SU-DHL-6 (cell line): ENCODE data around the gene ZNF688.
"Not testable (repeated sequence)": the region's sequence is repeated elsewhere in the genome, so short reads cannot be mapped to it uniquely, and the experiment has no call there.

Source experiments
- H2AFZ ChIP-seq: fragments of 200-600 bp; sonication (generic); 2 replicates; pipeline ENCODE4 v1.6.1; 2014; ENCODE audit warnings: low read depth, mild to moderate bottlenecking, moderate library complexity, mixed read lengths, antibody characterized with exemption, low read length; ENCODE audit not compliant: severe bottlenecking
- H3F3A ChIP-seq: fragments of 200-600 bp; shearing (Covaris generic); 2 replicates; pipeline ENCODE4 v1.6.0; 2016; ENCODE audit warnings: antibody characterized with exemption, mild to moderate bottlenecking; ENCODE audit not compliant: insufficient read depth
- H3K27ac ChIP-seq: fragments of 200-600 bp; sonication (generic); 2 replicates; pipeline ENCODE4 v1.5.1; 2016; ENCODE audit warnings: low read depth, mild to moderate bottlenecking, low read length, moderate library complexity, mixed read lengths
- H3K27me3 ChIP-seq: fragments of 200-600 bp; sonication (generic), shearing (Covaris generic); 2 replicates; pipeline ENCODE4 v1.6.0; 2014; ENCODE audit warnings: mild to moderate bottlenecking, low read length
- H3K36me3 ChIP-seq: fragments of 200-600 bp; sonication (generic); 2 replicates; pipeline ENCODE4 v1.6.1; 2014; ENCODE audit warnings: mild to moderate bottlenecking, low read length, mixed read lengths
- H3K4me2 ChIP-seq: fragments of 300-600, 200-600 bp; shearing (Covaris generic), sonication (generic); 2 replicates; pipeline ENCODE4 v1.6.0; 2014; ENCODE audit warnings: low read length, low read depth, mild to moderate bottlenecking; ENCODE audit not compliant: poor library complexity, severe bottlenecking
- H3K4me3 ChIP-seq: fragments of 200-600 bp; sonication (generic); 2 replicates; pipeline ENCODE4 v1.5.1; 2014; ENCODE audit warnings: antibody characterized with exemption, low read length, mild to moderate bottlenecking, mixed read lengths; ENCODE audit not compliant: insufficient read depth, poor library complexity, severe bottlenecking
- H3K79me2 ChIP-seq: fragments of 200-600 bp; sonication (generic); 2 replicates; pipeline ENCODE4 v1.6.1; 2014; ENCODE audit warnings: mild to moderate bottlenecking, low read length, moderate library complexity; ENCODE audit not compliant: insufficient read depth
- H3K9ac ChIP-seq: fragments of 200-600 bp; sonication (generic); 2 replicates; pipeline ENCODE4 v1.7.0; 2014; ENCODE audit warnings: mild to moderate bottlenecking, low read length
- H3K9me2 ChIP-seq: fragments of 200-600 bp; sonication (generic); replicated peaks from 2 replicates; pipeline ENCODE4 v1.6.1; 2014; ENCODE audit warnings: low read length; ENCODE audit not compliant: insufficient read depth
- H3K9me3 ChIP-seq: fragments of 200-600 bp; sonication (generic); 2 replicates; pipeline ENCODE4 v1.6.1; 2014; ENCODE audit warnings: low read length, mixed read lengths; ENCODE audit not compliant: insufficient read depth
- H4K20me1 ChIP-seq: fragments of 200-600 bp; sonication (generic); 2 replicates; pipeline ENCODE4 v1.6.1; 2014; ENCODE audit warnings: low read depth, mild to moderate bottlenecking, antibody characterized with exemption, low read length, moderate library complexity, mixed read lengths
- EZH2phosphoT487 ChIP-seq: fragments of 200-600 bp; sonication (generic), shearing (Covaris generic); conservative IDR thresholded peaks from 2 replicates; pipeline ENCODE4 v1.6.1; 2018; ENCODE audit warnings: mild to moderate bottlenecking, antibody characterized with exemption, low read length, moderate library complexity, mixed read lengths
- TF ChIP-seq, protein P1 (sequence below): fragments of 200-600 bp; sonication (generic); IDR thresholded peaks from one replicate; pipeline ENCODE4 v1.5.1; 2017; ENCODE audit warnings: antibody characterized with exemption, mild to moderate bottlenecking, low read length, moderate library complexity; ENCODE audit not compliant: insufficient read depth, poor library complexity, severe bottlenecking

Gene ZNF688

DNA sequence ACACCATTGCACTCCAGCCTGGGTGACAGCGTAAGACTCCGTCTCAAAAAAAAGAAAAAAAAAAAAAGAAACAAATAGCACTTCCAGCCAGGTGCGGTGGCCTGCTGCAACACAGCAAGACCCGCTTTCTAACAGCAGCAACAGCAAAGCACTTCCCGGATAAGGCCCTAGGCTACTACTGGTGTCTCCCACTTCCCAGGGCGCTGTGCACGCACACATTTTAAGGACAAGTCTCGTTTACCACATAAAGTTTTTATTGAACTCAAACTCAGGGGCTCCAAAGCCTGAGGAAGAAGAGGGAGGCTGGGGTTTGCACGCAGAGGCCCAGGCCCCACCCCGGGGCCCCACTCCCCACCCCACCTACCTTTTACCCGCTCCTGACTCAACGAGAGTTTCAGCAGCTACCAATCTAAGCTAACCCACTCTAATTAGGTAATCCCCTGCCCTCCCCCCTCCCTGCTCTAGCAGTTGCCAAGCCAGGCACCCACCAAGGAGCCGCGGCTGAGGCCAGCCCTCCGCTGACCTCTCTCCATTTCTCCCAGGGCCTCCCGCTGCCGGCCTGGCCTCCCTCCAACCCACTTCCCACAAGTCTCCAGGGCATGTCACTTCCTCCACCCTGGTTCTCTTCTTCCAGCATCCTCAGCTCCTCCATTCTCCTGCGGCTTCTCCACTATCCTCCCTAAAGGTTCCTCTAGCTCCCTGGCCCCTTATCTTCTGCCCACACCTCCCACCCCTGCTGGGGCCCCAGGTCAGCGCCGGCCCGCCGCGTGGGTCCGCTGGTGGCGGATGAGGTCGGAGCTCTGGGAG is 47.5 kb downstream of the ZNF688 start:
- Histone ChIP-seq H3K9ac (no peak overlapping the region), H3K9me3 (no peaks in the 10 kb centered on the region), H3K4me2 (no peak overlapping the region), H3K36me3 (no peaks in the 10 kb centered on the region), H3K9me2 (no peaks in the 10 kb centered on the region), H3K4me3 (no peak overlapping the region), H3K79me2 (no peaks in the 10 kb centered on the region), H3F3A (peaks cover 49% of the 10 kb centered on the region), H3K27ac (no peak overlapping the region), H4K20me1 (no peaks in the 10 kb centered on the region), H2AFZ (no peak overlapping the region), H3K27me3 (no peaks in the 10 kb centered on the region)
- TF ChIP-seq EZH2phosphoT487: no peak
- TF ChIP-seq, protein P1, sequence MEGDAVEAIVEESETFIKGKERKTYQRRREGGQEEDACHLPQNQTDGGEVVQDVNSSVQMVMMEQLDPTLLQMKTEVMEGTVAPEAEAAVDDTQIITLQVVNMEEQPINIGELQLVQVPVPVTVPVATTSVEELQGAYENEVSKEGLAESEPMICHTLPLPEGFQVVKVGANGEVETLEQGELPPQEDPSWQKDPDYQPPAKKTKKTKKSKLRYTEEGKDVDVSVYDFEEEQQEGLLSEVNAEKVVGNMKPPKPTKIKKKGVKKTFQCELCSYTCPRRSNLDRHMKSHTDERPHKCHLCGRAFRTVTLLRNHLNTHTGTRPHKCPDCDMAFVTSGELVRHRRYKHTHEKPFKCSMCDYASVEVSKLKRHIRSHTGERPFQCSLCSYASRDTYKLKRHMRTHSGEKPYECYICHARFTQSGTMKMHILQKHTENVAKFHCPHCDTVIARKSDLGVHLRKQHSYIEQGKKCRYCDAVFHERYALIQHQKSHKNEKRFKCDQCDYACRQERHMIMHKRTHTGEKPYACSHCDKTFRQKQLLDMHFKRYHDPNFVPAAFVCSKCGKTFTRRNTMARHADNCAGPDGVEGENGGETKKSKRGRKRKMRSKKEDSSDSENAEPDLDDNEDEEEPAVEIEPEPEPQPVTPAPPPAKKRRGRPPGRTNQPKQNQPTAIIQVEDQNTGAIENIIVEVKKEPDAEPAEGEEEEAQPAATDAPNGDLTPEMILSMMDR: no peak

DNA sequence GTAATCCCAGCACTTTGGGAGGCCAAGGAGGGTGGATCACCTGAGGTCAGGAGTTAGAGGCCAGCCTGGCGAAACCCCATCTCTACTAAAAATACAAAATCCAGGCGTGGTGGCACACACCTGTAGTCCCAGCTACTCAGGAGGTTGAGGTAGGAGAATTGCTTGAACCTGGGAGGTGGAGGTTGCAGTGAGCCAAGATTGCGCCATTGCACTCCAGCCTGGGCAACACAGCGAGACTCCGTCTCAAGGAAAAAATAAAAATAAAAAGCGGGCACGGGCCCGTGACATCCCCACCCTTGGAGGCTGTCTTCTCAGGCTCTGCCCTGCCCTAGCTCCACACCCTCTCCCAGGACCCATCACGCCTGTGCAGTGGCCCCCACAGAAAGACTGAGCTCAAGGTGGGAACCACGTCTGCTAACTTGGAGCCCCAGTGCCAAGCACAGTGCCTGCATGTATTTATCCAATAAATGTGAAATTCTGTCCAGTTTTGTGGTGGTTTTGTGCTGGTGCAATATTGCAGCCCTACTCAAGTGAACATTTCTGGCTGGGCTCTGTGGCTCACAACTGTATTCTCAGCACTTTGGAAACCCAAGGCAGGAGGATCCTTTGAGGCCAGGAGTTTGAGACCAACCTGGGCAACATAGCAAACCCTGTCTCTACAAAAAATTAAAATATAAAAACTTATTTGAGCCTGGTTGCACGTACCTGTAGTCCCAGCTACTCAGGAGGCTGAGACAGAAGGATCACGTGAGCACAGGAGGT is 48.6 kb downstream of the ZNF688 start:
- H3F3A ChIP-seq: peaks cover 47% of the 10 kb centered on the region
- not testable (repeated sequence) for H3K27me3 ChIP-seq, H3K9me3 ChIP-seq, H3K79me2 ChIP-seq, H3K36me3 ChIP-seq, H3K9ac ChIP-seq, H3K9me2 ChIP-seq, H4K20me1 ChIP-seq, H3K4me2 ChIP-seq, H2AFZ ChIP-seq, H3K4me3 ChIP-seq
- peak overlapping the region; percentile 49 for H3K27ac ChIP-seq

DNA sequence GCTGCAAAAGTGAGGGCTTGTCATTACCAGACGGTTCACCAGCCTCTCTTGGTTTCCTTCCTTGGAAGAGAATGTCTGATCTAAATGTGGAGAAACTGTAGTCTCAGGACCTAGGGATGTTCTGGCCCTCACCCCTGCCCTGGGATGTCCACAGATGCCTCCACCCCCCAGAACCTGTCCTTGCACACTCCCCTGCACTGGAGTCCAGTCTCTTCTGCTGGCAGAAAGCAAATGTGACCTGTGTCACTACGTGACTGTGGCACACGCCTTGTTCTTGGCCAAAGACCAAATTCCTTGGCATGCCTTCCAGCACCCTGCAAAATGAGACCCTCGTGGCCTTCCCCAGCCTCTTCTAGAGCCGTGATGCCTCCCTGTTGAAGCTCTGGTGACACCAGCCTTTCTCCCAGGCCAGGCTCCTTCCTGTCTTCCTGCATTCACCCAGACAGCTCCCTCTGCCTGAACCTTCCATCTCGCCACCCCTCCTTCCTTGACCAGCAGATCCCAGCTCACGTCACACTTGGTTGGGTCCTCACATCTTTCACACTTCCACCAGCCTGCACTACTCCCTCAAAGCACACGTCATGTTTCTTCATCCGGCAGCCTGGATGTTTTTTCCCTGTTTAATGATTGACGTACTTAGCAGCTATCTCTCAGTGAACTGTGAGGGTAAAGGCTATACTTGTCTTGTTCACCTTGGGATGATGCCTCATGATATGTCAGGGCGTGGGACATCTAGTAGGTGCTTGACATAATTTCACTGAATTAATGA is 49.5 kb downstream of the ZNF688 start:
- Histone ChIP-seq H3K9me2 (no peaks in the 10 kb centered on the region), H4K20me1 (no peaks in the 10 kb centered on the region), H3F3A (peaks cover 45% of the 10 kb centered on the region), H3K27ac (peak overlapping the region; percentile 31), H3K4me2 (no peak overlapping the region), H3K9me3 (no peaks in the 10 kb centered on the region), H3K27me3 (no peaks in the 10 kb centered on the region), H3K9ac (no peak overlapping the region), H3K4me3 (no peak overlapping the region), H3K79me2 (no peaks in the 10 kb centered on the region), H3K36me3 (0 out of 2 replicates have a peak, but pooled peaks cover 4% of the 10 kb centered on the region), H2AFZ (no peak overlapping the region)
- TF ChIP-seq, protein P1: no peak
- TF ChIP-seq EZH2phosphoT487: no peak
